Panc1 (cell line): Measurements from ENCODE around the gene KPTN. TPM values are rescaled to one million over a fixed set of nuclear protein-coding genes. Genes with fewer than 3 reads are reported as not detected.

ENCODE experiments used
- ATAC-seq: fragments of 200-7000 bp; cut with Tn5 transposase; 2 replicates; pipeline ENCODE4 v1.9.1; 2020; ENCODE audit warnings: mild to moderate bottlenecking, moderate library complexity
- BruUV-seq: library from RNA; stranded (reverse); fragments of 400-500 nt; replicated peaks from 2 replicates; lab custom pipeline; 2021; lab: Mats Ljungman, UMichigan
- CTCF ChIA-PET: fragments of 300-600 bp; sonication (Branson Sonifier 250); formaldehyde crosslinking; loops from one replicate; lab custom pipeline; 2022; ENCODE audit warnings: antibody characterized with exemption; lab: Charles Lee
- POLR2A ChIA-PET: fragments of 300-600 bp; sonication (Branson Sonifier 250); formaldehyde crosslinking; loops from one replicate; lab custom pipeline; 2022; ENCODE audit warnings: antibody characterized with exemption; lab: Charles Lee
- DNase-seq: peaks from one replicate; pipeline ENCODE4 v3.0.0-alpha.2; 2010; ENCODE audit warnings: low read depth, low spot score
- H3K27ac ChIP-seq: 2 replicates; pipeline ENCODE4 v1.5.1; 2011; ENCODE audit warnings: mild to moderate bottlenecking, low read length, inconsistent platforms
- H3K27me3 ChIP-seq: fragments of 200-500 bp; sonication (Bioruptor generic); 2 replicates; pipeline ENCODE4 v1.6.0; 2014; ENCODE audit warnings: low read length, inconsistent platforms; ENCODE audit not compliant: control insufficient read depth, insufficient read depth
- H3K36me3 ChIP-seq: fragments of 200-500 bp; sonication (Bioruptor generic); 2 replicates; pipeline ENCODE4 v1.5.1; 2014; ENCODE audit warnings: inconsistent platforms, mild to moderate bottlenecking, low read length, moderate library complexity; ENCODE audit not compliant: control insufficient read depth, insufficient read depth
- H3K4me1 ChIP-seq: 2 replicates; pipeline ENCODE4 v1.5.1; 2011; ENCODE audit warnings: inconsistent platforms, mild to moderate bottlenecking, low read length, moderate library complexity; ENCODE audit not compliant: control insufficient read depth, insufficient read depth
- H3K4me3 ChIP-seq, 2 experiments: 2 replicates each; pipeline ENCODE4 v1.5.1; 2011 to 2012; ENCODE audit warnings: low read depth in 2 of 2, low read length in 2 of 2, mild to moderate bottlenecking in 2 of 2, inconsistent platforms in 1 of 2, moderate library complexity in 1 of 2
- H3K9me3 ChIP-seq: fragments of 200-500 bp; sonication (Bioruptor generic); 2 replicates; pipeline ENCODE4 v1.5.1; 2014; ENCODE audit warnings: low read depth, mild to moderate bottlenecking, inconsistent platforms, low read length, moderate library complexity; ENCODE audit not compliant: control insufficient read depth, insufficient read depth
- CTCF ChIP-seq: fragments of 450-650 bp; IDR thresholded peaks from 2 replicates; pipeline ENCODE4 v1.5.1; 2017; ENCODE audit warnings: mild to moderate bottlenecking
- POLR2AphosphoS5 ChIP-seq: IDR thresholded peaks from 2 replicates; pipeline ENCODE4 v1.6.1; 2012; ENCODE audit warnings: mild to moderate bottlenecking, low read depth, low read length, moderate library complexity
- SIN3A ChIP-seq: IDR thresholded peaks from 2 replicates; pipeline ENCODE4 v1.6.1; 2012; ENCODE audit warnings: low read depth, mild to moderate bottlenecking, low read length, moderate library complexity, borderline replicate concordance; ENCODE audit not compliant: insufficient read depth
- TCF7L2 ChIP-seq: IDR thresholded peaks from 2 replicates; pipeline ENCODE4 v1.6.1; 2011; ENCODE audit warnings: mild to moderate bottlenecking, low read depth, low read length, inconsistent platforms
- in situ Hi-C: cut with HindIII; loops from 2 replicates; pipeline ENCODE4 v1.10.0; 2016; ENCODE audit warnings: low sequenced_read_pairs, low pct_unique_long_range_greater_than_20kb
- intact Hi-C: fragments of 100-400 bp; cut with micrococcal nuclease; formaldehyde crosslinking; loops from one replicate; pipeline ENCODE4 v1.10.0; 2022; ENCODE audit not compliant: unreplicated experiment
- total RNA-seq: library from RNA; stranded (reverse); gene quantifications from one replicate; pipeline ENCODE4 v1.2.1, GENCODE V29; 2021; ENCODE audit not compliant: unreplicated experiment
- TF ChIP-seq, protein P1 (sequence below), 2 experiments: IDR thresholded peaks; 2 replicates each; pipeline ENCODE4 v1.6.1; 2011 to 2012; ENCODE audit warnings: low read depth in 2 of 2, control low read depth in 1 of 2, low read length in 1 of 2, mild to moderate bottlenecking in 1 of 2, moderate library complexity in 1 of 2; ENCODE audit not compliant: insufficient read depth in 1 of 2

The KPTN gene
- total RNA-seq, 1 experiment from 2014 or later: 26.5 TPM

- peak overlapping the region in 1 of 2 experiments; percentile 90; a peak in 2 of 4 replicates for H3K4me3 ChIP-seq
- H3K4me1 ChIP-seq: peaks cover 22% of the 10 kb centered on the region
- POLR2A ChIA-PET: no interaction called here
- no peaks in the 10 kb centered on the region for H3K9me3 ChIP-seq
- TF ChIP-seq, protein P1, sequence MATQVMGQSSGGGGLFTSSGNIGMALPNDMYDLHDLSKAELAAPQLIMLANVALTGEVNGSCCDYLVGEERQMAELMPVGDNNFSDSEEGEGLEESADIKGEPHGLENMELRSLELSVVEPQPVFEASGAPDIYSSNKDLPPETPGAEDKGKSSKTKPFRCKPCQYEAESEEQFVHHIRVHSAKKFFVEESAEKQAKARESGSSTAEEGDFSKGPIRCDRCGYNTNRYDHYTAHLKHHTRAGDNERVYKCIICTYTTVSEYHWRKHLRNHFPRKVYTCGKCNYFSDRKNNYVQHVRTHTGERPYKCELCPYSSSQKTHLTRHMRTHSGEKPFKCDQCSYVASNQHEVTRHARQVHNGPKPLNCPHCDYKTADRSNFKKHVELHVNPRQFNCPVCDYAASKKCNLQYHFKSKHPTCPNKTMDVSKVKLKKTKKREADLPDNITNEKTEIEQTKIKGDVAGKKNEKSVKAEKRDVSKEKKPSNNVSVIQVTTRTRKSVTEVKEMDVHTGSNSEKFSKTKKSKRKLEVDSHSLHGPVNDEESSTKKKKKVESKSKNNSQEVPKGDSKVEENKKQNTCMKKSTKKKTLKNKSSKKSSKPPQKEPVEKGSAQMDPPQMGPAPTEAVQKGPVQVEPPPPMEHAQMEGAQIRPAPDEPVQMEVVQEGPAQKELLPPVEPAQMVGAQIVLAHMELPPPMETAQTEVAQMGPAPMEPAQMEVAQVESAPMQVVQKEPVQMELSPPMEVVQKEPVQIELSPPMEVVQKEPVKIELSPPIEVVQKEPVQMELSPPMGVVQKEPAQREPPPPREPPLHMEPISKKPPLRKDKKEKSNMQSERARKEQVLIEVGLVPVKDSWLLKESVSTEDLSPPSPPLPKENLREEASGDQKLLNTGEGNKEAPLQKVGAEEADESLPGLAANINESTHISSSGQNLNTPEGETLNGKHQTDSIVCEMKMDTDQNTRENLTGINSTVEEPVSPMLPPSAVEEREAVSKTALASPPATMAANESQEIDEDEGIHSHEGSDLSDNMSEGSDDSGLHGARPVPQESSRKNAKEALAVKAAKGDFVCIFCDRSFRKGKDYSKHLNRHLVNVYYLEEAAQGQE (IDR thresholded peaks at IDR 0.05; ENCODE audit: insufficient read depth in 1 of 2, low read depth in 2 of 2, low read length in 1 of 2): no peak
- no peak for TF ChIP-seq SIN3A
- TF ChIP-seq POLR2AphosphoS5: no peak
- TF ChIP-seq TCF7L2: no peak
- peak overlapping the region; percentile 37; the same call in 1 of the 2 replicates for H3K27ac ChIP-seq
- H3K27me3 ChIP-seq: no peaks in the 10 kb centered on the region
- DNase-seq (no peak), ATAC-seq (no peak)
- CTCF ChIA-PET: no interaction called here
- BruUV-seq: no TSS peak
- intact Hi-C loops (loop anchor here (10.0 kb wide), 1 partner anchor 92 kb away; the partner anchor contains the start of gene BICRA), in situ Hi-C loops (no loop called here)
- H3K36me3 ChIP-seq: no peaks in the 10 kb centered on the region; the same call in 1 of the 2 replicates
These were observed 28.3 kb upstream of the KPTN start for GRCh38 chr19:47512183-47512947.

DNA sequence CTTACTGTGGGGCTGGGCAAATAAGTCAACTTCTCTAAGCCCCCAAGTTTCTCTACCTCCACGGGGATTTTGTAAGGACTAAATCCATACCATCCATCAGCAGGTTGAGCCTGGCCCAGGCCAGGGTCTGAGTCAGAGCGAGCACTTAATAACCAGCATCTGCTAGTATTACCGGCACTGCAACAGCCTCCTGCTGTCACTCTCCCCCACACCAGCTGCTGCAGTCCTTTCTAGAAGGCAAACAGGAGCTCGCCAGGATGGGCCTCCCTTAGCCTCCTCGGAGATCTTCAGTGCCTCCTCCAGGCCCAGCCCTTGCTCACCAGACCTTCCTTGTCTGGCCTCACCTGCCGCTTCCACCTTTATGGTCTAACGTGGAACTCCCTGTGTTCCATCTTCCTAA, 27.7 kb upstream of the KPTN start:
- CTCF ChIA-PET: no interaction called here
- H3K4me3 ChIP-seq: no peak overlapping the region
- H3K36me3 ChIP-seq: no peaks in the 10 kb centered on the region; the same call in 1 of the 2 replicates
- in situ Hi-C loops (no loop called here), intact Hi-C loops (loop anchor here (10.0 kb wide), 1 partner anchor 93 kb away; the partner anchor contains the start of gene BICRA)
- TF ChIP-seq CTCF (no peak), SIN3A (no peak), TCF7L2 (no peak), POLR2AphosphoS5 (no peak)
- TF ChIP-seq, protein P1 (IDR thresholded peaks at IDR 0.05; ENCODE audit: insufficient read depth in 1 of 2, low read depth in 2 of 2, low read length in 1 of 2): no peak
- DNase-seq: no peak
- peaks cover 22% of the 10 kb centered on the region for H3K4me1 ChIP-seq
- no peak overlapping the region for H3K27ac ChIP-seq
- no peak for ATAC-seq
- BruUV-seq: no TSS peak
- H3K27me3 ChIP-seq: no peaks in the 10 kb centered on the region
- POLR2A ChIA-PET: no interaction called here
- H3K9me3 ChIP-seq: no peaks in the 10 kb centered on the region
